AG10803 (cell line): Measurements from ENCODE around the gene UTF1.

Source experiments
- DNase-seq: peaks from one replicate; pipeline ENCODE4 v3.0.0; 2010; ENCODE audit warnings: low read depth
- H3K4me3 ChIP-seq: 2 replicates; pipeline ENCODE4 v1.5.1; 2011; ENCODE audit warnings: mild to moderate bottlenecking, low read length, control low read depth
- TF ChIP-seq, protein P1 (sequence below): conservative IDR thresholded peaks from 2 replicates; pipeline ENCODE4 v1.5.1; 2011; ENCODE audit warnings: mild to moderate bottlenecking, low read length, control low read depth, inconsistent platforms

The UTF1 gene

DNA sequence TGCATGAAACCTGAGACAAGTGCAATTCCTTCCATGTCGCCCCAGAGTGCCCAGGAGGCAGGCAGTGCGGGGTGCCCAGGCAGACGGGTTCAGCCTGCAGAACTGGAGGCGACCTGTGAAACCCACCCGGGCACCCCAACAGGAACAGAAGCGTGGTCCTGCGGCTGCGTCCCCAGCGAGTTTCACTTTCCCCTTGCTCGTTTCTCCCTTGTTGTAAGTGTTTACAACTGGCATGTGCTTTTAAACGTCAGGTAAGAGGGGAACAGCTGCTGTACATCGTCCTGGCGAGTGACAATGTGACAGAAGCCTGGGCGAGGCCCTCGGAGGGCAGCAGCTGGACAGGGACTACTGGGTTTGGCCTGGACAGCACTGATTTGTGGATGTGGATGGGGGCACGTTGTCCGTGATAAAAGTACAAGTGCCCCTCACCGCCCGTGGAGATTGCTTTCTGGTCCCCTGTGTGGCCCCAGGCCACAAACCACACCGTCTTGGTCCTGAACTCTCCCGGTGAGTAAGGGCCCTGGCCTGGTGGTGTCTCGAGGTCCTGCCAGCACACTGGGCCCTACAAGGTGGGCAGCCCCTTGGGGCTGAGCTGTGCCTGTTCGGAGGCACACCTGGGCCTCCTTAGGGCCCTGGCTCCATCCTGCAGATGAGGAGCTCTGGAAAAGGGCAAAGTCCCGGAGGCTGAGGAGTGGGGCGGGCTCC is 11.6 kb downstream of the UTF1 start:
- H3K4me3 ChIP-seq, result no peak overlapping the region
- DNase-seq, result no peak
- TF ChIP-seq, protein P1, sequence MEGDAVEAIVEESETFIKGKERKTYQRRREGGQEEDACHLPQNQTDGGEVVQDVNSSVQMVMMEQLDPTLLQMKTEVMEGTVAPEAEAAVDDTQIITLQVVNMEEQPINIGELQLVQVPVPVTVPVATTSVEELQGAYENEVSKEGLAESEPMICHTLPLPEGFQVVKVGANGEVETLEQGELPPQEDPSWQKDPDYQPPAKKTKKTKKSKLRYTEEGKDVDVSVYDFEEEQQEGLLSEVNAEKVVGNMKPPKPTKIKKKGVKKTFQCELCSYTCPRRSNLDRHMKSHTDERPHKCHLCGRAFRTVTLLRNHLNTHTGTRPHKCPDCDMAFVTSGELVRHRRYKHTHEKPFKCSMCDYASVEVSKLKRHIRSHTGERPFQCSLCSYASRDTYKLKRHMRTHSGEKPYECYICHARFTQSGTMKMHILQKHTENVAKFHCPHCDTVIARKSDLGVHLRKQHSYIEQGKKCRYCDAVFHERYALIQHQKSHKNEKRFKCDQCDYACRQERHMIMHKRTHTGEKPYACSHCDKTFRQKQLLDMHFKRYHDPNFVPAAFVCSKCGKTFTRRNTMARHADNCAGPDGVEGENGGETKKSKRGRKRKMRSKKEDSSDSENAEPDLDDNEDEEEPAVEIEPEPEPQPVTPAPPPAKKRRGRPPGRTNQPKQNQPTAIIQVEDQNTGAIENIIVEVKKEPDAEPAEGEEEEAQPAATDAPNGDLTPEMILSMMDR, result no peak

DNA sequence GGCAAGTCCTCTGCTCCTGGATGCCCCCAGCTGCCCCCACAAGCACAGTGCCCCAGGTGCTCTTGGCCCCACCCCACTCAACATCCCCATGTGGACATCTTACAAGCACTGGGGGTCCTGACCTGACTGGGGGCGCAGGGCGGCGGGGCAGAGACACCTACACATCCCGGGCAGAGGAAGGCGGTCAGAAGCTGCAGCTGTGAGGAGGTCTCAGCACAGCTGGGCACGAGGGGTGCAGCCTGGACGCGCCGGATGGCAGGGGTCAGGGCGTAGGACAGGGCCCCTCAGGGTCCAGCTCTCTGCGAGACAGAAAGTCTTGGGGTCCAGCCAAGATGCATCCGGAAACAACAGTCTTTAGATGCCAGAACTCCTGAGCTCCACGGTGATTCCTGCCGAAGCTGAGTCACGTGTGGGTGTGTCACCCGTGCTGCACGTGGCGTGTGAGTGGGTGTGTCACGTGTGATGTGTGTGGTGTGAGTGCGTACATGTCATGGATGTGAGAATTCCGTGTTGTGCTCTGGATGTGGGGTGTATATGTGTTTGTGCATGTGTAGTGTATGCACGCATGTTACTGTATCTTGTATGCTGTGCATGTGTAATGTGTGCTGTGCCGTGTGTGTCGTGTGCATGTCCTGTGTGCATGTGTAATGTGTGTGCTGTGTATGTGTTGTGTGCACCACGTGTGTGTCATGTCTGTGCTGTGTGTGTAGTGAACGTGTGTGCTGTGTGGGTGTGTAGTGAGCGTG is 12.8 kb downstream of the UTF1 start:
- H3K4me3 ChIP-seq, result no peak overlapping the region
- DNase-seq, result peak; percentile 24
- TF ChIP-seq, protein P1, result no peak

DNA sequence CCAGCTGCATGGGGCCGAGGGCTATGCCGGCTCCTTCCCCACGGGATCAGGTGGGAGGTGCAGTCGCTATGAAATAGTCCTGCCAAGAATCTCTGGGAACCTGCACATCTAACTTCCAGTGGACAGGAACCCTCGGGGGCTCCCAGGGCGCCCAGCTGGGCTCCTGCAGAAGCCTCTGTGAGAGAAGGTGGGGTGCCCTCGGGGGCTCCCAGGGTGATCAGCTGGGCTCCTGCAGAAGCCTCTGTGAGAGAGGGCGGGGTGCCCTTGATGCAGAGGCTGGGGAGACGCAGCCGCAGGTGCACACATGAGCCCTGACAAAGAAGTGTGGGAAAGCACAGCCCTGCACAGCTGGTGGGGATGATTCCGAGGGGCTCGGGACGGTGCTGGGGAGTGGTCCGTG is 13.6 kb downstream of the UTF1 start:
- no peak overlapping the region for H3K4me3 ChIP-seq
- no peak for DNase-seq
- TF ChIP-seq, protein P1, result no peak

DNA sequence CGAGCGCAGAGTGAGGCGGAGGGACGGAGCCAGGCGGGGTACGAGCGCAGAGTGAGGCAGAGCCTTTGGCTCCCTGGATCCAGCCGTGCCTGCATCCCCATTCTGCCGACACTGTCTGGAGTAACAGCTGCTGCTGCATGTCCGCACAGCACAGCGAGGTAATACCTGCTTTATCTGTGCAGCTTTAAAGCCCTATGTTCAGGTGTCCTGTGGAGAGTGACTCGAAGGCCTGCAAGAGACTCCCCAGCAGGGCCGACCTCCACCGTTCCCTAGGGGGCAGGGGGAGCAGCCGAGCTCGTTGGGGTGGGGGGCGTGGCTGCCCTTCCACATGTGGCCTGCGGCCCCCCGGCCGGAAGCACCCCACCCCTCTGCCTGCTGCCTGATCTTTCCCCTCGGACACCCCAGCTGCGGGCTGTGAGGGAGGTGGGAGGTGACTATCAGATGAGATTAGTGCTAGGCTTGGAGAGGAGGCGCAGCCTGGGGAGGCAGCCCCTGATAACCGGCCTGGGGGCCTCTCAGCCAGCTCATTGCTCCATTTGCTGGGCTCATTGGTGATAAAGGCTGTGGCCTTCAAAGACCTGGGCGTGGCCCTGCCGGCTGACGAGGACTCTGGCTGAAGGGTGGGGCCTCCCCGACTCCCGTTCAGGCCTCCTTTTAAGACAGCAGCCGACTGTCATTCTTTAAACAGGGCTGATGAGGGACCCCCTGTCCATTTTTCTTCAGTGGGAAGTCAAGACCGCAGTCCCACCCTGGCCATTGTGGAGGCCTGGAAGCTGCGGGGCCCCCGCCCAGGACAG is 15.6 kb downstream of the UTF1 start:
- no peak for DNase-seq
- TF ChIP-seq, protein P1, result no peak
- H3K4me3 ChIP-seq, result no peak overlapping the region

DNA sequence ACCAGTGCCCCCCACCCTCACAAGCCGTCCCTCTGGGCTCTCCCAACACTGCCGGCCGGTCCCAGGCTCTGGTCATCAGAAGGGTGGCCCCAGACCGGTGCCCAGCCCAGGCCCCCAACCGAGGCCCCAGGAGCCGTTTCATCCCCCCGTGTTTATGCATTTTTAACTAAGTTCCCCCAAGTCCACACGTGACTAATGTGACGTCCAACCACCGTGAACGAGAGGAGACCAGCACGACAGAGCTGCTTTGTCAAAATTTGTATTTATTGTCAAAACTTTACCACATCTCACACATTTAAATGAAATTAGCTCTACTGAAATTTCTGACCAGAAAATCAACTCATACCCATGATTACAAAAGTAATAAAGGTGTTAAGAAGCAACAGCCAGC is 16.2 kb downstream of the UTF1 start:
- H3K4me3 ChIP-seq, result no peak overlapping the region
- DNase-seq, result no peak
- TF ChIP-seq, protein P1, result no peak

DNA sequence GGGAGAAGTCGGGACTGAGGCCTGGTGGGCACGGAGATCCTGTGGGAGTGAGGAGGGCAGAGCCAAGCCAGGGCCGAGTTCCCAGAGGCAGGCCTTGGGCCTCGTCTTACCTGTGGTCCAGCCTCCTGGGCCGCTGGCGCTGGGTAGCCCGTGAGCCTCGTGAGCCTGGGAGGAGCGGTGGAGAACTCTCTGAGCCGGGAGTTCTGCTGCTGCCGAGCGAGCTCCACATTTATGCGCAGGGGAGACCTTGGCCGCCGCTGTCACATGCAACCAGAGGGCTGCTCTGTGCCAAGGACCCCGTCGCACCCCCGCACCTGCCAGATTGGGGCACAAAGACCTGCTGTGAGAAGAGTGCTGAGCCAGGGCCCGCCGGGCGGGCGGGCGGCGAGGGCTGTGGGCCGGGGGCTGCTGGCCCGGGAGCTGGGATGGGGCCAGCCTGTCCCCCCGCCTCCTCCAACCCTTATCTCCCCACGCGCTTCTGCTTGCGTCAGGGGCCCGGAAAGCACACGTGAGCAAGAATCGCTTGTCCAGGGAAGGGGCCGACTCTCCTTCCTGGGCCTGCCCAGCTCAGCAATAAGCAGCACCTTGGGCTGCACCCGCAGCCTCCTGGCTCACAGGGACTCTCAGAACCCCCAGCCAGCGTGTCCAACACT is 17.8 kb downstream of the UTF1 start:
- no peak overlapping the region for H3K4me3 ChIP-seq
- DNase-seq, result no peak
- TF ChIP-seq, protein P1, result no peak
